A549 (cell line): ENCODE measurements around the gene FHIT. TPM values are rescaled to one million over a fixed set of nuclear protein-coding genes. Genes with fewer than 3 reads are reported as not detected.
"Not testable (repeated sequence)": the region's sequence is repeated elsewhere in the genome, so short reads cannot be mapped to it uniquely, and the experiment has no call there.

Experiments
- ATAC-seq, 2 experiments: fragments of 200-7000 bp in 1 of 2; fragments of >200 bp in 1 of 2; cut with Nextera tagmentation in 1 of 2; cut with Tn5 transposase in 1 of 2; 3 replicates each; pipeline versions ENCODE4 v1.8.0 to v1.9.1; 2018 to 2020; ENCODE audit warnings: mild to moderate bottlenecking in 1 of 2, moderate library complexity in 1 of 2
- CTCF ChIA-PET: fragments of 300-600 bp; sonication (Branson Sonifier 250); formaldehyde crosslinking; extraction: SDS; loops from one replicate; lab custom pipeline; 2021; ENCODE audit warnings: antibody characterized with exemption, inconsistent platforms; lab: Yijun Ruan, JAX
- POLR2A ChIA-PET: fragments of 350-600 bp; formaldehyde crosslinking; extraction: SDS; loops from one replicate; lab custom pipeline; 2021; ENCODE audit warnings: antibody characterized with exemption, inconsistent platforms; lab: Yijun Ruan, JAX
- DNase-seq, 2 experiments: peaks; one replicate each; pipeline versions ENCODE4 v3.0.0 to v3.0.0-alpha.2; 2011 to 2016; ENCODE audit warnings: low read depth in 1 of 2, low spot score in 1 of 2
- FAIRE-seq: peaks from 2 replicates; lab custom pipeline; 2011; peaks lifted over from hg19 to GRCh38; lab: Jason Lieb, UNC
- H3K27ac ChIP-seq, 2 experiments: fragments of >200 bp; sonication (Bioruptor Twin); formaldehyde crosslinking; 3 replicates each; pipeline ENCODE4 v1.5.1; 2016 to 2017
- H3K4me1 ChIP-seq: fragments of >200 bp; sonication (Bioruptor Twin); formaldehyde crosslinking; 3 replicates; pipeline ENCODE4 v1.6.1; 2016
- H3K4me2 ChIP-seq: fragments of >200 bp; sonication (Bioruptor Twin); formaldehyde crosslinking; 3 replicates; pipeline ENCODE4 v1.6.1; 2016
- H3K4me3 ChIP-seq: fragments of >200 bp; sonication (Bioruptor Twin); formaldehyde crosslinking; 3 replicates; pipeline ENCODE4 v1.5.1; 2016
- H3K9me3 ChIP-seq: fragments of >200 bp; sonication (Bioruptor Twin); formaldehyde crosslinking; 3 replicates; pipeline ENCODE4 v1.6.1; 2016
- ATOH8 ChIP-seq: fragments of 250-450 bp; sonication (Bioruptor Pico); IDR thresholded peaks from 2 replicates; pipeline ENCODE4 v1.5.0; 2020; ENCODE audit warnings: low read depth, mild to moderate bottlenecking, moderate library complexity
- BHLHE40 ChIP-seq: IDR thresholded peaks from 2 replicates; pipeline ENCODE4 v1.6.1; 2012; ENCODE audit warnings: low read depth, low read length, inconsistent platforms
- CBX8 ChIP-seq: fragments of 200-600 bp; sonication (generic); IDR thresholded peaks from 2 replicates; pipeline ENCODE4 v1.6.1; 2016
- CEBPB ChIP-seq, 2 experiments: fragments of >200 bp in 1 of 2; sonication (Bioruptor Twin) in 1 of 2; formaldehyde crosslinking in 1 of 2; IDR thresholded peaks; 2 replicates each; pipeline ENCODE4 v1.6.1; 2012 to 2016
- HDAC2 ChIP-seq: fragments of 200-600 bp; sonication (generic); IDR thresholded peaks from 2 replicates; pipeline ENCODE4 v1.6.1; 2016
- HES2 ChIP-seq: fragments of >200 bp; sonication (Bioruptor Twin); formaldehyde crosslinking; IDR thresholded peaks from 2 replicates; pipeline ENCODE4 v1.6.1; 2016
- MYC ChIP-seq: IDR thresholded peaks from 2 replicates; pipeline ENCODE4 v1.6.1; 2012; ENCODE audit warnings: mild to moderate bottlenecking, inconsistent platforms, low read length, improper control_type of control experiment, borderline replicate concordance
- NR3C1 ChIP-seq: fragments of >200 bp; sonication (Bioruptor Twin); formaldehyde crosslinking; IDR thresholded peaks from 3 replicates; pipeline ENCODE4 v1.6.1; 2017
- POLR2A ChIP-seq: IDR thresholded peaks from 2 replicates; pipeline ENCODE4 v1.6.1; 2012; ENCODE audit warnings: mild to moderate bottlenecking, low read length
- RAD21 ChIP-seq, 2 experiments: fragments of >200 bp in 1 of 2; sonication (Bioruptor Twin) in 1 of 2; formaldehyde crosslinking in 1 of 2; IDR thresholded peaks in 1 of 2; conservative IDR thresholded peaks in 1 of 2; 2 replicates in 1 of 2; 3 replicates in 1 of 2; pipeline ENCODE4 v1.6.1; 2012 to 2018; ENCODE audit warnings: inconsistent platforms in 1 of 2
- RFX5 ChIP-seq: fragments of 450-650 bp; IDR thresholded peaks from 2 replicates; pipeline ENCODE4 v1.7.1; 2014; ENCODE audit warnings: antibody characterized with exemption, mild to moderate bottlenecking, moderate library complexity
- RNF2 ChIP-seq: fragments of 200-600 bp; sonication (generic); IDR thresholded peaks from 2 replicates; pipeline ENCODE4 v1.6.1; 2016; ENCODE audit warnings: low read depth, mild to moderate bottlenecking, antibody characterized with exemption, moderate library complexity, borderline replicate concordance
- TP53 ChIP-seq: fragments of 250-450 bp; sonication (Bioruptor Pico); IDR thresholded peaks from 2 replicates; pipeline ENCODE4 v1.5.0; 2021; ENCODE audit warnings: mild to moderate bottlenecking, moderate library complexity
- ZC3H11A ChIP-seq: fragments of 450-650 bp; IDR thresholded peaks from 2 replicates; pipeline ENCODE4 v1.6.1; 2014; ENCODE audit warnings: antibody characterized with exemption, mild to moderate bottlenecking
- WGBS: methylation state at CpG from one replicate; pipeline ENCODE4 v1.1.6; 2017; ENCODE audit errors: missing lambda C conversion rate; 5-methylcytosine and 5-hydroxymethylcytosine counted together
- polyA plus RNA-seq, 4 experiments: library from polyadenylated mRNA; depleted of rRNA in 3 of 4; stranded (reverse); fragments of >200 nt; fragmentation: RNase III in 1 of 4; extraction: RNeasy Plus Mini Kit Qiagen cat#74134 plus additional on column Dnase treatment in 1 of 4; gene quantifications; 2 replicates in 3 of 4; 3 replicates in 1 of 4; pipeline ENCODE4 v1.2.3, GENCODE V29; 2011 to 2017
- TF ChIP-seq, protein P1 (sequence below): fragments of 200-600 bp; sonication (generic); IDR thresholded peaks from 2 replicates; pipeline ENCODE4 v1.6.1; 2016; ENCODE audit warnings: antibody characterized with exemption, mild to moderate bottlenecking, moderate library complexity
- TF ChIP-seq, protein P2 (sequence below): IDR thresholded peaks from 2 replicates; pipeline ENCODE4 v1.6.1; 2012; ENCODE audit warnings: low read depth, borderline replicate concordance
- TF ChIP-seq, protein P3 (sequence below): fragments of 250-450 bp; sonication (Bioruptor Pico); IDR thresholded peaks from 2 replicates; pipeline ENCODE4 v1.5.0; 2021; ENCODE audit warnings: mild to moderate bottlenecking, moderate library complexity, borderline replicate concordance

Gene FHIT
- polyA plus RNA-seq, 2 of the 4 experiments (the other 2 are of a cell fraction), result 0.76 to 0.92 TPM

- WGBS, result 84% methylated on average over 7 of the region's 7 CpGs
- FAIRE-seq (no peak), ATAC-seq (no peak), DNase-seq (no peak)
- Histone ChIP-seq H3K4me2 (no peak overlapping the region), H3K4me1 (no peaks in the 10 kb centered on the region), H3K27ac (no peak overlapping the region), H3K9me3 (no peaks in the 10 kb centered on the region), H3K4me3 (no peak overlapping the region)
- POLR2A ChIA-PET, result no interaction called here
- TF ChIP-seq, protein P1, sequence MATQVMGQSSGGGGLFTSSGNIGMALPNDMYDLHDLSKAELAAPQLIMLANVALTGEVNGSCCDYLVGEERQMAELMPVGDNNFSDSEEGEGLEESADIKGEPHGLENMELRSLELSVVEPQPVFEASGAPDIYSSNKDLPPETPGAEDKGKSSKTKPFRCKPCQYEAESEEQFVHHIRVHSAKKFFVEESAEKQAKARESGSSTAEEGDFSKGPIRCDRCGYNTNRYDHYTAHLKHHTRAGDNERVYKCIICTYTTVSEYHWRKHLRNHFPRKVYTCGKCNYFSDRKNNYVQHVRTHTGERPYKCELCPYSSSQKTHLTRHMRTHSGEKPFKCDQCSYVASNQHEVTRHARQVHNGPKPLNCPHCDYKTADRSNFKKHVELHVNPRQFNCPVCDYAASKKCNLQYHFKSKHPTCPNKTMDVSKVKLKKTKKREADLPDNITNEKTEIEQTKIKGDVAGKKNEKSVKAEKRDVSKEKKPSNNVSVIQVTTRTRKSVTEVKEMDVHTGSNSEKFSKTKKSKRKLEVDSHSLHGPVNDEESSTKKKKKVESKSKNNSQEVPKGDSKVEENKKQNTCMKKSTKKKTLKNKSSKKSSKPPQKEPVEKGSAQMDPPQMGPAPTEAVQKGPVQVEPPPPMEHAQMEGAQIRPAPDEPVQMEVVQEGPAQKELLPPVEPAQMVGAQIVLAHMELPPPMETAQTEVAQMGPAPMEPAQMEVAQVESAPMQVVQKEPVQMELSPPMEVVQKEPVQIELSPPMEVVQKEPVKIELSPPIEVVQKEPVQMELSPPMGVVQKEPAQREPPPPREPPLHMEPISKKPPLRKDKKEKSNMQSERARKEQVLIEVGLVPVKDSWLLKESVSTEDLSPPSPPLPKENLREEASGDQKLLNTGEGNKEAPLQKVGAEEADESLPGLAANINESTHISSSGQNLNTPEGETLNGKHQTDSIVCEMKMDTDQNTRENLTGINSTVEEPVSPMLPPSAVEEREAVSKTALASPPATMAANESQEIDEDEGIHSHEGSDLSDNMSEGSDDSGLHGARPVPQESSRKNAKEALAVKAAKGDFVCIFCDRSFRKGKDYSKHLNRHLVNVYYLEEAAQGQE, result no peak
- TF ChIP-seq RFX5 (no peak), RAD21 (conservative IDR thresholded peaks at IDR 0.05 in 1 of 2, IDR thresholded peaks at IDR 0.05 in 1 of 2) (no peak), BHLHE40 (no peak), CBX8 (no peak), NR3C1 (no peak), RNF2 (no peak)
- CTCF ChIA-PET, result interaction anchor here (0.7 to 6.5 kb wide), 5 partner anchors 28 to 239 kb away, joined by 3 to 77 read pairs (median 3); no protein-coding TSS in a partner anchor
Observed at GRCh38 chr3:59808446-59808845, 1442.8 kb downstream of the FHIT start.

DNA sequence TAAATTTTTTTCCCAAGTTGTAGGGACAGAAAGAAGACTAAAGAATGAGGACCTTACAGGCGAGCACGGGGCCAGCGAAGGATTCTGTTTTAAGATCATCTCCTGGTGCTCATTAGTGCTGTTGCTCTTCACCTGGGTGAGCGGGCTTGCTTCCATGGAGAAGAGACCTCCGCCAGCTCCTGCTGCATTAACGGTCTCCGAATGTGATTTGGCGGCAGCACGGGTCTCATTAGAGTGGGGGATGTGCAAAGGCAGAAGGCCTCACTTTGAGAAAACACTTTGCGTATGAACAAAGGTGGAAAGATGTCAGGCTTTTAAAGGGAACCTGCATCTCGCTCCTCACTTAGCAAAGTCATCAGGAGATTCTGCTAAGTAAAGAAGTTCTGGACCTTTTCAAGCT, 1448.0 kb downstream of the FHIT start:
- CTCF ChIA-PET, result no interaction called here
- no peaks in the 10 kb centered on the region for H3K4me1 ChIP-seq
- H3K4me3 ChIP-seq, result no peak overlapping the region
- DNase-seq (no peak), ATAC-seq (no peak), FAIRE-seq (no peak)
- H3K9me3 ChIP-seq, result no peaks in the 10 kb centered on the region
- H3K27ac ChIP-seq, result no peak overlapping the region
- TF ChIP-seq ZC3H11A (no peak), CEBPB (IDR thresholded peaks at IDR 0.05) (no peak), TP53 (CRISPR knock-in tag) (no peak), CBX8 (no peak), HDAC2 (no peak), MYC (no peak), HES2 (no peak), ATOH8 (CRISPR knock-in tag) (no peak), POLR2A (no peak)
- TF ChIP-seq, protein P2, sequence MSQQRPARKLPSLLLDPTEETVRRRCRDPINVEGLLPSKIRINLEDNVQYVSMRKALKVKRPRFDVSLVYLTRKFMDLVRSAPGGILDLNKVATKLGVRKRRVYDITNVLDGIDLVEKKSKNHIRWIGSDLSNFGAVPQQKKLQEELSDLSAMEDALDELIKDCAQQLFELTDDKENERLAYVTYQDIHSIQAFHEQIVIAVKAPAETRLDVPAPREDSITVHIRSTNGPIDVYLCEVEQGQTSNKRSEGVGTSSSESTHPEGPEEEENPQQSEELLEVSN, result no peak
- TF ChIP-seq, protein P3, sequence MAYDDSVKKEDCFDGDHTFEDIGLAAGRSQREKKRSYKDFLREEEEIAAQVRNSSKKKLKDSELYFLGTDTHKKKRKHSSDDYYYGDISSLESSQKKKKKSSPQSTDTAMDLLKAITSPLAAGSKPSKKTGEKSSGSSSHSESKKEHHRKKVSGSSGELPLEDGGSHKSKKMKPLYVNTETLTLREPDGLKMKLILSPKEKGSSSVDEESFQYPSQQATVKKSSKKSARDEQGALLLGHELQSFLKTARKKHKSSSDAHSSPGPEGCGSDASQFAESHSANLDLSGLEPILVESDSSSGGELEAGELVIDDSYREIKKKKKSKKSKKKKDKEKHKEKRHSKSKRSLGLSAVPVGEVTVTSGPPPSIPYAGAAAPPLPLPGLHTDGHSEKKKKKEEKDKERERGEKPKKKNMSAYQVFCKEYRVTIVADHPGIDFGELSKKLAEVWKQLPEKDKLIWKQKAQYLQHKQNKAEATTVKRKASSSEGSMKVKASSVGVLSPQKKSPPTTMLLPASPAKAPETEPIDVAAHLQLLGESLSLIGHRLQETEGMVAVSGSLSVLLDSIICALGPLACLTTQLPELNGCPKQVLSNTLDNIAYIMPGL, result no peak
- WGBS, result 90% methylated on average over 11 of the region's 11 CpGs
- POLR2A ChIA-PET, result no interaction called here
- H3K4me2 ChIP-seq, result no peak overlapping the region

GRCh38 chr3:59802453-59802852, 1448.8 kb downstream of the FHIT start:
- DNase-seq, FAIRE-seq, H3K9me3 ChIP-seq, H3K4me1 ChIP-seq, CTCF ChIA-PET, ATAC-seq, POLR2A ChIA-PET, H3K4me3 ChIP-seq, H3K4me2 ChIP-seq, H3K27ac ChIP-seq: not testable (repeated sequence)
- 78% methylated on average over 3 of the region's 5 CpGs for WGBS
